Body of pancreas (tissue), 4 donors: ENCODE measurements around the gene ASCC1. TPM values are rescaled to one million over a fixed set of nuclear protein-coding genes. Genes with fewer than 3 reads are reported as not detected.

Experiments used
- ATAC-seq: fragments of 150-250 bp; one replicate; pipeline ENCODE4 v1.9.1; 2016
- DNase-seq, 4 donors: peaks; one replicate each; pipeline ENCODE4 v3.0.0-alpha.2; 2019
- H3K27ac ChIP-seq, 4 donors: fragments of 200-600 bp; sonication (generic); 1 replicate in 3 of 4; 2 replicates in 1 of 4; pipeline versions ENCODE4 v1.5.1 to v1.6.1; 2016 to 2019; ENCODE audit warnings: mild to moderate bottlenecking in 1 of 4, mixed read lengths in 1 of 4, moderate library complexity in 1 of 4
- H3K27me3 ChIP-seq, 2 donors: fragments of 200-600 bp; sonication (generic); one replicate each; pipeline ENCODE4 v1.6.0; 2016; ENCODE audit warnings: mild to moderate bottlenecking in 1 of 2
- H3K36me3 ChIP-seq, 2 donors: fragments of 200-600 bp; sonication (generic); replicated peaks in 1 of 2; 2 replicates each; pipeline ENCODE4 v1.5.1; 2016; ENCODE audit warnings: low read depth in 2 of 2; ENCODE audit not compliant: insufficient read depth in 1 of 2
- H3K4me1 ChIP-seq: fragments of 200-600 bp; sonication (generic); one replicate; pipeline ENCODE4 v1.6.0; 2016
- H3K4me3 ChIP-seq, 2 donors: fragments of 200-600 bp; sonication (generic); 1 replicate in 1 of 2; 2 replicates in 1 of 2; pipeline ENCODE4 v1.5.1; 2016 to 2019
- H3K9me3 ChIP-seq, 3 donors: fragments of 200-600 bp; sonication (generic); 1 replicate in 2 of 3; 2 replicates in 1 of 3; pipeline ENCODE4 v1.5.1; 2016
- CTCF ChIP-seq, 7 experiments: fragments of 450-650 bp in 4 of 7; fragments of 200-600 bp in 3 of 7; sonication (generic) in 3 of 7; IDR thresholded peaks; one replicate each; pipeline ENCODE4 v1.5.1; 2016 to 2019; ENCODE audit warnings: antibody characterized with exemption in 7 of 7
- POLR2A ChIP-seq, 3 donors: fragments of 450-650 bp; IDR thresholded peaks; one replicate each; pipeline ENCODE4 v1.6.1; 2016; ENCODE audit warnings: antibody characterized with exemption in 3 of 3, mild to moderate bottlenecking in 2 of 3
- WGBS, 2 donors: methylation state at CpG; one replicate each; pipeline ENCODE4 v1.1.5; 2017; 5-methylcytosine and 5-hydroxymethylcytosine counted together
- intact Hi-C: fragments of 100-400 bp; cut with DNase I; formaldehyde crosslinking; loops from one replicate; pipeline ENCODE4 v1.15.1; 2023
- total RNA-seq, 2 donors: library from RNA; depleted of rRNA; stranded (reverse); fragments of >200 nt; gene quantifications; one replicate each; pipeline ENCODE4 v1.1.0, GENCODE V29; 2016

Gene ASCC1
- total RNA-seq, 2 donors from 2014 or later = 16.1 to 17.1 TPM

- Histone ChIP-seq H3K27ac (no peak overlapping the region), H3K9me3 (no peaks in the 10 kb centered on the region), H3K4me1 (peaks cover 35% of the 10 kb centered on the region), H3K4me3 (no peak overlapping the region), H3K27me3 (no peaks in the 10 kb centered on the region), H3K36me3 (no peaks in the 10 kb centered on the region)
- intact Hi-C loops = no loop called here
- no peak for DNase-seq
- WGBS, 2 donors = 87 to 89% methylated on average over 9 of the region's 9 CpGs
- no peak for ATAC-seq
- TF ChIP-seq POLR2A (IDR thresholded peaks at IDR 0.05) = no peak
- TF ChIP-seq CTCF (IDR thresholded peaks at IDR 0.05) = no peak
Measured at GRCh38 chr10:72096115-72097000, 119.7 kb downstream of the ASCC1 start.

GRCh38 chr10:72095195-72095594 lies 120.9 kb downstream of the ASCC1 start:
- TF ChIP-seq POLR2A (IDR thresholded peaks at IDR 0.05) (no peak), CTCF (IDR thresholded peaks at IDR 0.05) (no peak)
- no peak overlapping the region for H3K4me3 ChIP-seq
- H3K9me3 ChIP-seq = no peaks in the 10 kb centered on the region
- WGBS, 2 donors = 92 to 96% methylated on average over 4 of the region's 4 CpGs
- H3K4me1 ChIP-seq = peaks cover 35% of the 10 kb centered on the region
- intact Hi-C loops = no loop called here
- H3K27ac ChIP-seq = no peak overlapping the region
- H3K36me3 ChIP-seq = no peaks in the 10 kb centered on the region
- DNase-seq = no peak
- ATAC-seq = no peak
- H3K27me3 ChIP-seq = no peaks in the 10 kb centered on the region

GRCh38 chr10:72094574-72094973 lies 121.5 kb downstream of the ASCC1 start:
- no peak for DNase-seq
- 99 to 100% methylated on average over 2 of the region's 2 CpGs for WGBS, 2 donors
- Histone ChIP-seq H3K27ac (no peak overlapping the region), H3K4me1 (peaks cover 35% of the 10 kb centered on the region), H3K9me3 (no peaks in the 10 kb centered on the region), H3K4me3 (no peak overlapping the region), H3K27me3 (no peaks in the 10 kb centered on the region), H3K36me3 (no peaks in the 10 kb centered on the region)
- TF ChIP-seq POLR2A (IDR thresholded peaks at IDR 0.05) = no peak
- TF ChIP-seq CTCF (IDR thresholded peaks at IDR 0.05) = no peak
- intact Hi-C loops = no loop called here
- no peak for ATAC-seq

- H3K27me3 ChIP-seq = peaks cover 0 to 6% of the 10 kb centered on the region in 2 donors
- no peak for ATAC-seq
- no peak overlapping the region for H3K4me3 ChIP-seq
- H3K27ac ChIP-seq = no peak overlapping the region
- peaks cover 27% of the 10 kb centered on the region for H3K4me1 ChIP-seq
- DNase-seq = no peak
- intact Hi-C loops = no loop called here
- H3K9me3 ChIP-seq = no peaks in the 10 kb centered on the region
- H3K36me3 ChIP-seq = no peaks in the 10 kb centered on the region
- TF ChIP-seq POLR2A (IDR thresholded peaks at IDR 0.05) (no peak), CTCF (IDR thresholded peaks at IDR 0.05) (no peak)
- 85 to 96% methylated on average over 4 of the region's 4 CpGs for WGBS, 2 donors
Measured at GRCh38 chr10:72093450-72093849, 122.6 kb downstream of the ASCC1 start.

- no peak for ATAC-seq
- WGBS, 2 donors = 91 to 92% methylated on average over 2 of the region's 2 CpGs
- H3K27ac ChIP-seq = no peak overlapping the region
- TF ChIP-seq POLR2A (IDR thresholded peaks at IDR 0.05) = no peak
- TF ChIP-seq CTCF (IDR thresholded peaks at IDR 0.05) = no peak
- H3K9me3 ChIP-seq = no peaks in the 10 kb centered on the region
- peaks cover 27% of the 10 kb centered on the region for H3K4me1 ChIP-seq
- H3K36me3 ChIP-seq = no peaks in the 10 kb centered on the region
- no peak for DNase-seq
- peaks cover 0 to 11% of the 10 kb centered on the region in 2 donors for H3K27me3 ChIP-seq
- intact Hi-C loops = no loop called here
- no peak overlapping the region for H3K4me3 ChIP-seq
Measured at GRCh38 chr10:72092987-72093386, 123.1 kb downstream of the ASCC1 start.
